Fibroblast of lung (primary cell): ENCODE measurements around the gene ACE.

Source experiments
- EZH2 ChIP-seq: IDR thresholded peaks from 2 replicates; pipeline ENCODE4 v1.5.1; 2012; ENCODE audit warnings: low read length, control low read depth, mild to moderate bottlenecking; ENCODE audit errors: missing control alignments
- TF ChIP-seq, protein P1 (sequence below), 2 donors: IDR thresholded peaks in 1 of 2; conservative IDR thresholded peaks in 1 of 2; 1 replicate in 1 of 2; 2 replicates in 1 of 2; pipeline ENCODE4 v1.5.1; 2011 to 2012; ENCODE audit warnings: low read length in 2 of 2, control low read depth in 1 of 2, inconsistent platforms in 1 of 2, low read depth in 1 of 2, mild to moderate bottlenecking in 1 of 2

- TF ChIP-seq, protein P1, sequence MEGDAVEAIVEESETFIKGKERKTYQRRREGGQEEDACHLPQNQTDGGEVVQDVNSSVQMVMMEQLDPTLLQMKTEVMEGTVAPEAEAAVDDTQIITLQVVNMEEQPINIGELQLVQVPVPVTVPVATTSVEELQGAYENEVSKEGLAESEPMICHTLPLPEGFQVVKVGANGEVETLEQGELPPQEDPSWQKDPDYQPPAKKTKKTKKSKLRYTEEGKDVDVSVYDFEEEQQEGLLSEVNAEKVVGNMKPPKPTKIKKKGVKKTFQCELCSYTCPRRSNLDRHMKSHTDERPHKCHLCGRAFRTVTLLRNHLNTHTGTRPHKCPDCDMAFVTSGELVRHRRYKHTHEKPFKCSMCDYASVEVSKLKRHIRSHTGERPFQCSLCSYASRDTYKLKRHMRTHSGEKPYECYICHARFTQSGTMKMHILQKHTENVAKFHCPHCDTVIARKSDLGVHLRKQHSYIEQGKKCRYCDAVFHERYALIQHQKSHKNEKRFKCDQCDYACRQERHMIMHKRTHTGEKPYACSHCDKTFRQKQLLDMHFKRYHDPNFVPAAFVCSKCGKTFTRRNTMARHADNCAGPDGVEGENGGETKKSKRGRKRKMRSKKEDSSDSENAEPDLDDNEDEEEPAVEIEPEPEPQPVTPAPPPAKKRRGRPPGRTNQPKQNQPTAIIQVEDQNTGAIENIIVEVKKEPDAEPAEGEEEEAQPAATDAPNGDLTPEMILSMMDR (conservative IDR thresholded peaks at IDR 0.05 in 1 of 2, IDR thresholded peaks at IDR 0.05 in 1 of 2; ENCODE audit: low read depth in 1 of 2, low read length in 2 of 2) = no peak
- TF ChIP-seq EZH2 = no peak
These were observed 16.8 kb upstream of the ACE start for GRCh38 chr17:63460018-63460417.
